OCI-LY3 (cell line): ENCODE data around the gene BCL2L12.

Experiments used
- H2AFZ ChIP-seq: fragments of 200-600, 300-600 bp; shearing (Covaris generic); 2 replicates; pipeline ENCODE4 v1.6.0; 2014; ENCODE audit warnings: antibody characterized with exemption, low read depth, low read length
- H3K27ac ChIP-seq: fragments of 200-600, 300-600 bp; sonication (generic); 2 replicates; pipeline ENCODE4 v1.5.1; 2014; ENCODE audit warnings: mild to moderate bottlenecking, low read length, moderate library complexity, mixed read lengths
- H3K27me3 ChIP-seq: fragments of 200-600, 300-600 bp; sonication (generic); 2 replicates; pipeline ENCODE4 v1.6.1; 2014; ENCODE audit warnings: low read depth, low read length, mixed read lengths
- H3K36me3 ChIP-seq: fragments of 200-600, 300-600 bp; sonication (generic); replicated peaks from 2 replicates; pipeline ENCODE3; 2014; ENCODE audit warnings: low read depth, low read length, mixed read lengths
- H3K4me1 ChIP-seq: fragments of 300-600, 200-600 bp; sonication (generic); 2 replicates; pipeline ENCODE4 v1.6.1; 2014; ENCODE audit warnings: low read length, mixed read lengths
- H3K4me2 ChIP-seq: fragments of 200-600, 300-600 bp; sonication (generic); 2 replicates; pipeline ENCODE4 v1.6.1; 2014; ENCODE audit warnings: low read length, mixed read lengths
- H3K4me3 ChIP-seq: fragments of 300-600, 200-600 bp; sonication (generic); 2 replicates; pipeline ENCODE4 v1.5.1; 2014; ENCODE audit warnings: antibody characterized with exemption, mild to moderate bottlenecking, low read length, moderate library complexity
- H3K79me2 ChIP-seq: fragments of 300-600, 200-600 bp; shearing (Covaris generic); 2 replicates; pipeline ENCODE4 v1.6.1; 2014; ENCODE audit warnings: mild to moderate bottlenecking, low read length, mixed read lengths
- H3K9ac ChIP-seq: fragments of 300-600, 200-600 bp; shearing (Covaris generic); 2 replicates; pipeline ENCODE4 v1.6.0; 2014; ENCODE audit warnings: mild to moderate bottlenecking, low read length, moderate library complexity
- H3K9me3 ChIP-seq: fragments of 200-600, 300-600 bp; shearing (Covaris generic); 2 replicates; pipeline ENCODE4 v1.6.1; 2014; ENCODE audit warnings: low read length, mixed read lengths; ENCODE audit not compliant: insufficient read depth
- H4K20me1 ChIP-seq: fragments of 200-600, 300-600 bp; sonication (generic); 2 replicates; pipeline ENCODE4 v1.6.1; 2016; ENCODE audit warnings: low read length, mixed read lengths; ENCODE audit not compliant: insufficient read depth
- EZH2phosphoT487 ChIP-seq: fragments of 200-600 bp; shearing (Covaris generic); IDR thresholded peaks from 2 replicates; pipeline ENCODE4 v1.6.1; 2018; ENCODE audit warnings: antibody characterized with exemption, mixed run types, low read depth
- TF ChIP-seq, protein P1 (sequence below): fragments of 200-600, 300-600 bp; sonication (generic); IDR thresholded peaks from 2 replicates; pipeline ENCODE4 v1.5.1; 2014; ENCODE audit warnings: antibody characterized with exemption, low read length, low read depth

BCL2L12 gene

DNA sequence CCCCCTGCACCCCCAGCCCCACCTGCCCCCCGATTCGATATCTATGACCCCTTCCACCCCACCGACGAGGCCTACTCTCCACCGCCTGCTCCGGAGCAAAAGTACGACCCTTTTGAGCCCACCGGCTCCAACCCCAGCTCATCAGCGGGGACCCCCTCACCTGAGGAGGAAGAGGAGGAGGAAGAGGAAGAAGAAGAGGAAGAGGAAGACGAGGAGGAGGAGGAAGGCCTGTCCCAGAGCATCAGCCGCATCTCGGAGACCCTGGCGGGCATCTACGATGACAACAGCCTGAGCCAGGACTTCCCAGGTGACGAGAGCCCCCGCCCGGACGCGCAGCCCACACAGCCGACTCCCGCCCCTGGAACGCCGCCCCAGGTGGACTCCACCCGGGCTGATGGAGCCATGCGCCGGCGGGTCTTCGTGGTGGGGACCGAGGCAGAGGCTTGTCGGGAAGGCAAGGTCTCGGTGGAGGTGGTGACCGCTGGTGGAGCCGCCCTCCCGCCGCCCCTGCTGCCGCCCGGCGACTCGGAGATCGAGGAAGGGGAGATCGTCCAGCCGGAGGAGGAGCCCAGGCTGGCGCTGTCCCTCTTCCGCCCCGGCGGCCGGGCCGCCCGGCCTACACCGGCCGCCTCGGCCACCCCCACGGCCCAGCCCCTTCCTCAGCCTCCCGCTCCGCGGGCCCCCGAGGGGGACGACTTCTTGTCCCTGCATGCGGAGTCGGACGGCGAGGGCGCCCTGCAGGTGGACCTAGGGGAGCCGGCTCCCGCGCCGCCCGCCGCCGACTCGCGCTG lies 14.5 kb upstream of the BCL2L12 start:
- Histone ChIP-seq H2AFZ (no peak overlapping the region), H3K36me3 (peaks cover 59% of the 10 kb centered on the region), H3K4me2 (no peak overlapping the region), H3K27me3 (no peaks in the 10 kb centered on the region), H3K9ac (no peak overlapping the region), H3K27ac (no peak overlapping the region), H3K4me3 (no peak overlapping the region), H3K9me3 (no peaks in the 10 kb centered on the region), H4K20me1 (0 out of 2 replicates have a peak, but pooled peaks cover 8% of the 10 kb centered on the region), H3K4me1 (no peaks in the 10 kb centered on the region), H3K79me2 (peaks cover 17% of the 10 kb centered on the region; the same call in 1 of the 2 replicates)
- TF ChIP-seq, protein P1, sequence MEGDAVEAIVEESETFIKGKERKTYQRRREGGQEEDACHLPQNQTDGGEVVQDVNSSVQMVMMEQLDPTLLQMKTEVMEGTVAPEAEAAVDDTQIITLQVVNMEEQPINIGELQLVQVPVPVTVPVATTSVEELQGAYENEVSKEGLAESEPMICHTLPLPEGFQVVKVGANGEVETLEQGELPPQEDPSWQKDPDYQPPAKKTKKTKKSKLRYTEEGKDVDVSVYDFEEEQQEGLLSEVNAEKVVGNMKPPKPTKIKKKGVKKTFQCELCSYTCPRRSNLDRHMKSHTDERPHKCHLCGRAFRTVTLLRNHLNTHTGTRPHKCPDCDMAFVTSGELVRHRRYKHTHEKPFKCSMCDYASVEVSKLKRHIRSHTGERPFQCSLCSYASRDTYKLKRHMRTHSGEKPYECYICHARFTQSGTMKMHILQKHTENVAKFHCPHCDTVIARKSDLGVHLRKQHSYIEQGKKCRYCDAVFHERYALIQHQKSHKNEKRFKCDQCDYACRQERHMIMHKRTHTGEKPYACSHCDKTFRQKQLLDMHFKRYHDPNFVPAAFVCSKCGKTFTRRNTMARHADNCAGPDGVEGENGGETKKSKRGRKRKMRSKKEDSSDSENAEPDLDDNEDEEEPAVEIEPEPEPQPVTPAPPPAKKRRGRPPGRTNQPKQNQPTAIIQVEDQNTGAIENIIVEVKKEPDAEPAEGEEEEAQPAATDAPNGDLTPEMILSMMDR: no peak
- TF ChIP-seq EZH2phosphoT487: no peak

DNA sequence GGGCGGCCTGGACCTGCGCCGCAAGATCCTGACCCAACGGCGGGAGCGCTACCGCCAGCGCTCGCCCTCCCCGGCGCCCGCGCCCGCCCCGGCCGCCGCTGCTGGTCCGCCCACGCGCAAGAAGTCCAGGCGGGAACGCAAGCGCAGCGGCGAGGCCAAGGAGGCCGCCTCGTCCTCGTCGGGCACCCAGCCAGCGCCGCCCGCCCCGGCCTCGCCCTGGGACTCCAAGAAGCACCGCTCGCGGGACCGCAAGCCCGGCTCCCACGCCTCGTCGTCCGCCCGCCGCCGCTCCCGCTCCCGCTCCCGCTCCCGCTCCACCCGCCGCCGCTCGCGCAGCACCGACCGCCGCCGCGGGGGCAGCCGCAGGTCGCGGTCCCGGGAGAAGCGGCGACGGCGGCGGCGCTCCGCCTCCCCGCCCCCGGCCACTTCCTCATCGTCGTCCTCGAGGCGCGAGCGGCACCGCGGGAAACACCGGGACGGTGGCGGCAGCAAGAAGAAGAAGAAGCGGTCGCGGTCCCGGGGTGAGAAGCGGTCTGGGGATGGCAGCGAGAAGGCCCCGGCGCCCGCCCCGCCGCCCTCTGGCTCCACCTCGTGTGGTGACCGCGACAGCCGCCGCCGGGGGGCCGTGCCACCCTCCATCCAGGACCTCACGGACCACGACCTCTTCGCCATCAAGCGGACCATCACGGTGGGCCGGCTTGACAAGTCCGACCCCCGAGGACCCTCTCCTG lies 13.7 kb upstream of the BCL2L12 start:
- Histone ChIP-seq H4K20me1 (0 out of 2 replicates have a peak, but pooled peaks cover 8% of the 10 kb centered on the region), H3K4me1 (no peaks in the 10 kb centered on the region), H3K9ac (no peak overlapping the region), H3K9me3 (no peaks in the 10 kb centered on the region), H3K27me3 (no peaks in the 10 kb centered on the region), H3K4me3 (no peak overlapping the region), H3K4me2 (no peak overlapping the region), H3K79me2 (peaks cover 10% of the 10 kb centered on the region; the same call in 1 of the 2 replicates), H3K27ac (no peak overlapping the region), H3K36me3 (peaks cover 61% of the 10 kb centered on the region), H2AFZ (no peak overlapping the region)
- TF ChIP-seq EZH2phosphoT487: no peak
- TF ChIP-seq, protein P1: no peak

DNA sequence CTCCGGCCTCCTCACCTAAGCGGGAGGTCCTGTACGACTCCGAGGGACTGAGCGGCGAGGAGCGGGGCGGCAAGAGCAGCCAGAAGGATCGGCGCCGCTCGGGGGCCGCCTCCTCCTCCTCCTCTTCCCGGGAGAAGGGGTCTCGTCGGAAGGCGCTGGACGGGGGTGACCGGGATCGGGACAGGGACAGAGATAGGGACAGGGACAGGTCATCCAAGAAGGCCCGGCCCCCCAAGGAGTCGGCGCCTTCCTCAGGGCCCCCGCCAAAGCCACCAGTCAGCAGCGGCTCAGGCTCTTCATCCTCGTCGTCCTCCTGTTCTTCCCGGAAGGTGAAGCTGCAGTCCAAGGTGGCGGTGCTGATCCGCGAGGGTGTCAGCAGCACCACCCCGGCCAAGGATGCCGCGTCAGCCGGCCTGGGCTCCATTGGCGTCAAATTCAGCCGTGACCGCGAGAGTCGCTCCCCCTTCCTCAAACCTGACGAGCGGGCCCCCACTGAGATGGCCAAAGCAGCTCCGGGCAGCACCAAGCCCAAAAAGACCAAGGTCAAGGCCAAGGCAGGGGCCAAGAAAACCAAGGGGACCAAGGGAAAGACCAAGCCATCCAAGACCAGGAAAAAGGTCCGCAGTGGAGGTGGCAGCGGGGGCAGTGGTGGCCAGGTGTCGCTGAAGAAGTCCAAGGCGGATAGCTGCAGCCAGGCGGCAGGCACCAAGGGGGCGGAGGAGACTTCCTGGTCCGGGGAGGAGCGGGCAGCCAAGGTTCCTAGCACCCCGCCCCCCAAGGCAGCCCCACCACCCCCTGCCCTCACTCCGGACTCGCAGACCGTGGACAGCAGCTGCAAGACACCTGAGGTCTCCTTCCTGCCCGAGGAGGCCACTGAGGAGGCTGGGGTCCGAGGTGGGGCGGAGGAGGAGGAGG lies 12.9 kb upstream of the BCL2L12 start:
- no peaks in the 10 kb centered on the region for H3K27me3 ChIP-seq
- no peak for TF ChIP-seq EZH2phosphoT487
- TF ChIP-seq, protein P1: no peak
- no peak overlapping the region for H3K27ac ChIP-seq
- no peak overlapping the region for H2AFZ ChIP-seq
- H3K4me2 ChIP-seq: no peak overlapping the region
- 0 out of 2 replicates have a peak, but pooled peaks cover 8% of the 10 kb centered on the region for H4K20me1 ChIP-seq
- peaks cover 62% of the 10 kb centered on the region for H3K36me3 ChIP-seq
- no peak overlapping the region for H3K4me3 ChIP-seq
- H3K9ac ChIP-seq: no peak overlapping the region
- H3K4me1 ChIP-seq: no peaks in the 10 kb centered on the region
- H3K79me2 ChIP-seq: peaks cover 4% of the 10 kb centered on the region; the same call in 1 of the 2 replicates
- no peaks in the 10 kb centered on the region for H3K9me3 ChIP-seq
